Natural killer cell (primary cell): ENCODE data around the gene RUNX1. TPM values are rescaled to one million over a fixed set of nuclear protein-coding genes. Genes with fewer than 3 reads are reported as not detected.

ENCODE experiments used
- ATAC-seq, 3 donors: fragments of 150-1000 bp in 2 of 3; fragments of 200-7000 bp in 1 of 3; cut with Tn5 transposase; 1 replicate in 1 of 3; 2 replicates in 2 of 3; pipeline ENCODE4 v1.10.0; 2021; ENCODE audit warnings: mild to moderate bottlenecking in 2 of 3, moderate library complexity in 2 of 3
- DNase-seq, 2 donors: peaks; one replicate each; pipeline versions ENCODE4 v3.0.0 to v3.0.0-alpha.2; 2013 to 2021; ENCODE audit warnings: mixed read lengths in 1 of 2
- H3K27ac ChIP-seq: one replicate; pipeline ENCODE4 v1.5.1; 2013; ENCODE audit warnings: mild to moderate bottlenecking, low read length
- H3K27me3 ChIP-seq: one replicate; pipeline ENCODE4 v1.6.1; 2013; ENCODE audit warnings: low read length; ENCODE audit not compliant: control insufficient read depth, insufficient read depth
- H3K36me3 ChIP-seq: one replicate; pipeline ENCODE4 v1.6.1; 2013; ENCODE audit warnings: low read length; ENCODE audit not compliant: control insufficient read depth, insufficient read depth
- H3K4me1 ChIP-seq: one replicate; pipeline ENCODE4 v1.6.1; 2013; ENCODE audit warnings: low read length; ENCODE audit not compliant: control insufficient read depth, insufficient read depth
- H3K4me3 ChIP-seq: one replicate; pipeline ENCODE4 v1.5.1; 2013; ENCODE audit warnings: low read length
- H3K9me3 ChIP-seq: one replicate; pipeline ENCODE4 v1.6.1; 2013; ENCODE audit warnings: low read length; ENCODE audit not compliant: control insufficient read depth, insufficient read depth
- H3K27ac Mint-ChIP-seq, 2 donors: one replicate each; pipeline ENCODE4 v1.8.0; 2022; ENCODE audit warnings: mild to moderate bottlenecking in 2 of 2, mixed read lengths in 2 of 2, moderate library complexity in 1 of 2
- H3K27me3 Mint-ChIP-seq, 2 donors: one replicate each; pipeline ENCODE4 v1.8.0; 2022; ENCODE audit warnings: low read depth in 2 of 2, mixed read lengths in 2 of 2
- H3K36me3 Mint-ChIP-seq: one replicate; pipeline ENCODE4 v1.8.0; 2022; ENCODE audit warnings: mixed read lengths
- H3K4me1 Mint-ChIP-seq, 2 donors: one replicate each; pipeline ENCODE4 v1.8.0; 2022; ENCODE audit warnings: mixed read lengths in 2 of 2
- H3K4me3 Mint-ChIP-seq: one replicate; pipeline ENCODE4 v1.8.0; 2022; ENCODE audit warnings: mild to moderate bottlenecking, moderate library complexity, mixed read lengths
- H3K9me3 Mint-ChIP-seq, 2 donors: one replicate each; pipeline ENCODE4 v1.8.0; 2022; ENCODE audit warnings: mixed read lengths in 2 of 2
- WGBS: methylation state at CpG from one replicate; pipeline ENCODE4 v1.1.7; 2013; ENCODE audit warnings: missing lambda C conversion rate; ENCODE audit not compliant: insufficient coverage; 5-methylcytosine and 5-hydroxymethylcytosine counted together
- intact Hi-C: fragments of 100-400 bp; cut with micrococcal nuclease; formaldehyde crosslinking; loops from one replicate; pipeline ENCODE4 v1.14.2; 2022
- total RNA-seq, 4 donors: library from RNA; stranded (reverse); fragments of 120-200 nt in 1 of 4; gene quantifications; one replicate each; pipeline versions ENCODE4 v1.2.3 to v1.2.4, GENCODE V29; 2013 to 2022
- TF ChIP-seq, protein P1 (sequence below): fragments of 200-600 bp; IDR thresholded peaks from one replicate; pipeline ENCODE4 v1.8.0; 2022; ENCODE audit warnings: antibody characterized with exemption

The RUNX1 gene
- total RNA-seq, 3 donors from 2014 or later (not counting 1 experiment from before 2014, with no cell fraction given), result 62.1 to 171 (median 98.2) TPM

DNA sequence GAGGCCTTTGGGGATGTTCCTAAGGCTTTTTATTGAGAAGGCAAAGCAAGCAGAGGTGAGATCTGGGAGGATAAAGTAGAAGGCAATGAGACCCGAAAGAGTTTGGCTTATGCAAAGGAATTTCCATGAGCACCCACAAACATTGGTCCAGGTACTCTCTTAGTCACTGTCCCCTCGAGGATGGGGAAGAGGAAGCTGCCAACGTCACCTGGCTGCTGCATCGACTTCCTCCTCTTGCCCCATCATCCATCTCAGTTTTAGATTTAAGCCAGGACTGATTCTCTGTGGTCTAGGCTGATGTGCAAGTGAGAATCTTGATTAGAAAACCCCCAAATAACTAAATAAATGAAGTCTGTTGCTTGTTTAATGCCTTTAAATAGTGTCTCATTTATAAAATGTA, 28.7 kb downstream of the RUNX1 start:
- H3K4me3 ChIP-seq, result no peak overlapping the region
- intact Hi-C loops, result no loop called here
- TF ChIP-seq, protein P1, sequence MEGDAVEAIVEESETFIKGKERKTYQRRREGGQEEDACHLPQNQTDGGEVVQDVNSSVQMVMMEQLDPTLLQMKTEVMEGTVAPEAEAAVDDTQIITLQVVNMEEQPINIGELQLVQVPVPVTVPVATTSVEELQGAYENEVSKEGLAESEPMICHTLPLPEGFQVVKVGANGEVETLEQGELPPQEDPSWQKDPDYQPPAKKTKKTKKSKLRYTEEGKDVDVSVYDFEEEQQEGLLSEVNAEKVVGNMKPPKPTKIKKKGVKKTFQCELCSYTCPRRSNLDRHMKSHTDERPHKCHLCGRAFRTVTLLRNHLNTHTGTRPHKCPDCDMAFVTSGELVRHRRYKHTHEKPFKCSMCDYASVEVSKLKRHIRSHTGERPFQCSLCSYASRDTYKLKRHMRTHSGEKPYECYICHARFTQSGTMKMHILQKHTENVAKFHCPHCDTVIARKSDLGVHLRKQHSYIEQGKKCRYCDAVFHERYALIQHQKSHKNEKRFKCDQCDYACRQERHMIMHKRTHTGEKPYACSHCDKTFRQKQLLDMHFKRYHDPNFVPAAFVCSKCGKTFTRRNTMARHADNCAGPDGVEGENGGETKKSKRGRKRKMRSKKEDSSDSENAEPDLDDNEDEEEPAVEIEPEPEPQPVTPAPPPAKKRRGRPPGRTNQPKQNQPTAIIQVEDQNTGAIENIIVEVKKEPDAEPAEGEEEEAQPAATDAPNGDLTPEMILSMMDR, result no peak
- H3K27me3 Mint-ChIP-seq, result no peaks in the 10 kb centered on the region
- DNase-seq (peak in 1 of 2 donors; percentile 61), ATAC-seq (peak; percentile 64 to 71 (median 69))
- peak overlapping the region; percentile 25 for H3K4me3 Mint-ChIP-seq
- H3K4me1 Mint-ChIP-seq, result peaks cover 70 to 79% of the 10 kb centered on the region in 2 donors
- H3K9me3 ChIP-seq, result no peaks in the 10 kb centered on the region
- WGBS, result 31% methylated on average over 2 of the region's 4 CpGs
- no peak overlapping the region for H3K27ac ChIP-seq
- no peaks in the 10 kb centered on the region for H3K36me3 Mint-ChIP-seq
- H3K9me3 Mint-ChIP-seq, result no peaks in the 10 kb centered on the region
- H3K27me3 ChIP-seq, result no peaks in the 10 kb centered on the region
- H3K4me1 ChIP-seq, result peaks cover 47% of the 10 kb centered on the region
- peaks cover 9% of the 10 kb centered on the region for H3K36me3 ChIP-seq
- H3K27ac Mint-ChIP-seq, result peak overlapping the region; percentile 63 to 79

DNA sequence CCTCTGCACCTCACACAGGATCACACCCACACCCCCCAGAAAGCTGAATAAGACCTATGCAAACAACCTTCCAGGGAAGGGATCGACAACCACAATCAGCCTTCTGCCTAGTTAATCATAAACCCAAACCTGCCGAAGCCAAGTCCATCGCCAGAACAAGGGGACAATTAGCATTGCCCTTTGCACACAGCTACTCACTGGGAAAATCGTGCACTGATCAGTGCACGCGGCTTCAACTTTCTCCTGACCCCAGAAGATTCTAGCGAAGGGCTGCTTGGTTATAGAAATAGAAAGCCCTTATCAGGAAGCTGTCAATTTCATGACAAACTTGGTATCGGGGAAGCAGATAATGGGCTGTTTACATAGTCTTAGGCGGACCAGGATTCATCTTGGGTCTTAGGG, 29.5 kb downstream of the RUNX1 start:
- ATAC-seq (no peak), DNase-seq (no peak)
- intact Hi-C loops, result no loop called here
- no peaks in the 10 kb centered on the region for H3K36me3 Mint-ChIP-seq
- no peaks in the 10 kb centered on the region for H3K27me3 ChIP-seq
- no peak overlapping the region for H3K4me3 Mint-ChIP-seq
- no peak overlapping the region for H3K4me3 ChIP-seq
- WGBS, result 93% methylated on average over 9 of the region's 9 CpGs
- no peak overlapping the region for H3K27ac ChIP-seq
- peaks cover 70 to 79% of the 10 kb centered on the region in 2 donors for H3K4me1 Mint-ChIP-seq
- H3K36me3 ChIP-seq, result peaks cover 9% of the 10 kb centered on the region
- peaks cover 50% of the 10 kb centered on the region for H3K4me1 ChIP-seq
- no peaks in the 10 kb centered on the region for H3K9me3 Mint-ChIP-seq
- TF ChIP-seq, protein P1, result no peak
- no peaks in the 10 kb centered on the region for H3K9me3 ChIP-seq
- peak overlapping the region; percentile 28 to 45 for H3K27ac Mint-ChIP-seq
- no peaks in the 10 kb centered on the region for H3K27me3 Mint-ChIP-seq

DNA sequence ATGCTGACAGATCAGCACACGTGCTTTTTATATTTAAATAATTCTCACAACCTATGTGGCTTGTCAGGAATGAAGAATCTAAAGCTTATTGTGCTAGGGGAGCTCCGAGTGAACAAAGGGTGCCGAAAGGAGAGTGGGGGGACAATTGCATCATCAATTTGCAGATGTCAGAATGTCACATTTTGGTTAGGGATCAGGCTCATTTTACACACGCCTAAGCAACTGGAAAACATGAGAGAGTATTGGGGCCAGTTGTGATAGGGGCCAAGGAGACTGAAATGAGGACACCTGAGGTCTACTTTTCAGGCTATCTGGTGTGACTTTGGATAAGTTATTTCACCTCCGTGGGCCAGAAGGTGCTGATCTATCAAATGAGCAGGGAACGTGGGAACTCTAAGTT, 31.8 kb downstream of the RUNX1 start:
- Histone ChIP-seq H3K4me1 (peaks cover 40% of the 10 kb centered on the region), H3K4me3 (no peak overlapping the region), H3K9me3 (no peaks in the 10 kb centered on the region), H3K27me3 (no peaks in the 10 kb centered on the region), H3K36me3 (peaks cover 9% of the 10 kb centered on the region), H3K27ac (no peak overlapping the region)
- TF ChIP-seq, protein P1, result no peak
- no peaks in the 10 kb centered on the region for H3K27me3 Mint-ChIP-seq
- DNase-seq, result no peak
- intact Hi-C loops, result no loop called here
- no peaks in the 10 kb centered on the region for H3K9me3 Mint-ChIP-seq
- no peak for ATAC-seq
- peak overlapping the region in 1 of 2 donors; percentile 62 for H3K27ac Mint-ChIP-seq
- no peaks in the 10 kb centered on the region for H3K36me3 Mint-ChIP-seq
- WGBS, result 96% methylated on average over 5 of the region's 6 CpGs
- H3K4me1 Mint-ChIP-seq, result peaks cover 77 to 78% of the 10 kb centered on the region in 2 donors
- no peak overlapping the region for H3K4me3 Mint-ChIP-seq

DNA sequence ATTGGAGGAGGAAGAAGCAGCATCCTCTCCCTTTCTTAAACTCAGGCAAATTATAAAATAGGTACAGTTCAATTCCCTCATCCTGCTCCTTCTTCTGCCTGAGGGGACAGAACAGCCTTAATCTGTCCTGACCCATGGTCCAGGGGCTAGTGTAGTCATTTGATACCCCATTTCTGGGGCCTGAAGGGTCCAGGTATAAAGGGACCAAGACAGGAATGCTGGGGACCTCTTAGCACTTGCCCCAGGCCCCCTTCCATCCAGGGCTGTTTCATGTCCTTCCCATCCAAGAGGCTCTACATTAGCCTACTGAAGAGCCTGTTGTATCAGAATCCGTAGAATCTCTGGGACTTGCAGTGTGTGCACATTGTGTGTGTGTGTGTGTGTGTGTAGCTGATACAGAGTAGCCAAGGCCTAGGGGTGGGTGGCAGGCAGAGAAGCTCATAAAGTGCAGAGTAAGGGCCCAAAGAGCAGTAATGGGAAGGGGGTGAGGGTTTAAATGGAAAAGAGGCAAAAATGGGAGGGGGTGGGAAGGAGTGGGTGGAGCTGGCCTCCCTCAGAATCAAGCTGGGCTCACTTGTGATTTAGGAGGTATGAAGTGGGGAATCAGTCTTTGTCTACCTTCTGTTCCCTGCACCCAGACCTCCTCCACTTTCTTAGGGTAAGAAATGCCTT, 32.4 kb downstream of the RUNX1 start:
- Mint-ChIP-seq H3K27me3 (no peaks in the 10 kb centered on the region), H3K27ac (peak overlapping the region; percentile 62 to 67), H3K4me3 (no peak overlapping the region), H3K36me3 (no peaks in the 10 kb centered on the region), H3K9me3 (no peaks in the 10 kb centered on the region), H3K4me1 (peaks cover 76 to 77% of the 10 kb centered on the region in 2 donors)
- H3K4me1 ChIP-seq, result peaks cover 34% of the 10 kb centered on the region
- H3K4me3 ChIP-seq, result no peak overlapping the region
- DNase-seq (no peak), ATAC-seq (no peak)
- peaks cover 8% of the 10 kb centered on the region for H3K36me3 ChIP-seq
- WGBS, result 100% methylated on average over 1 of the region's 1 CpG
- intact Hi-C loops, result no loop called here
- TF ChIP-seq, protein P1, result no peak
- H3K27me3 ChIP-seq, result no peaks in the 10 kb centered on the region
- H3K9me3 ChIP-seq, result no peaks in the 10 kb centered on the region
- H3K27ac ChIP-seq, result no peak overlapping the region
